Trophoblast cell (in vitro differentiated cells and primary cell): ENCODE data around the gene AXIN2.

Experiments used
- DNase-seq, 2 donors: peaks; one replicate each; pipeline ENCODE4 v3.0.0-alpha.2; 2016
- H2AFZ ChIP-seq: 2 replicates; pipeline ENCODE4 v1.6.1; 2013; ENCODE audit warnings: low read length, moderate library complexity, mild to moderate bottlenecking; ENCODE audit not compliant: insufficient read depth, poor library complexity
- H2AK5ac ChIP-seq: 2 replicates; pipeline ENCODE4 v1.6.1; 2013; ENCODE audit warnings: mild to moderate bottlenecking, low read length
- H2BK120ac ChIP-seq: 2 replicates; pipeline ENCODE4 v1.6.1; 2013; ENCODE audit warnings: low read length, mild to moderate bottlenecking, moderate library complexity; ENCODE audit not compliant: insufficient read depth, poor library complexity
- H2BK12ac ChIP-seq: 2 replicates; pipeline ENCODE4 v1.6.1; 2013; ENCODE audit warnings: mild to moderate bottlenecking, low read length, moderate library complexity
- H2BK5ac ChIP-seq: 2 replicates; pipeline ENCODE4 v1.6.1; 2013; ENCODE audit warnings: low read length, low read depth, moderate library complexity, mild to moderate bottlenecking; ENCODE audit not compliant: poor library complexity
- H3K14ac ChIP-seq: 2 replicates; pipeline ENCODE4 v1.6.1; 2013; ENCODE audit warnings: mild to moderate bottlenecking, low read length
- H3K18ac ChIP-seq: 2 replicates; pipeline ENCODE4 v1.6.1; 2013; ENCODE audit warnings: mild to moderate bottlenecking, low read length
- H3K23ac ChIP-seq: 2 replicates; pipeline ENCODE4 v1.6.1; 2013; ENCODE audit warnings: low read length
- H3K27ac ChIP-seq: 2 replicates; pipeline ENCODE4 v1.5.1; 2013; ENCODE audit warnings: low read depth, mild to moderate bottlenecking, inconsistent platforms, low read length, moderate library complexity
- H3K27me3 ChIP-seq: 2 replicates; pipeline ENCODE4 v1.6.1; 2013; ENCODE audit warnings: inconsistent platforms, mild to moderate bottlenecking, low read length, moderate library complexity; ENCODE audit not compliant: insufficient read depth
- H3K36me3 ChIP-seq, 2 experiments: 1 replicate in 1 of 2; 2 replicates in 1 of 2; pipeline ENCODE4 v1.6.1; 2013; ENCODE audit warnings: low read length in 2 of 2, mild to moderate bottlenecking in 2 of 2, moderate library complexity in 1 of 2; ENCODE audit not compliant: insufficient read depth in 2 of 2, control insufficient read depth in 1 of 2
- H3K4ac ChIP-seq: 2 replicates; pipeline ENCODE4 v1.6.1; 2013; ENCODE audit warnings: low read depth, mild to moderate bottlenecking, low read length, moderate library complexity
- H3K4me1 ChIP-seq, 2 experiments: 1 replicate in 1 of 2; 2 replicates in 1 of 2; pipeline ENCODE4 v1.6.1; 2013; ENCODE audit warnings: low read length in 2 of 2, mild to moderate bottlenecking in 2 of 2, moderate library complexity in 1 of 2; ENCODE audit not compliant: insufficient read depth in 2 of 2, control insufficient read depth in 1 of 2
- H3K4me2 ChIP-seq: 2 replicates; pipeline ENCODE4 v1.6.1; 2013; ENCODE audit warnings: inconsistent platforms, mild to moderate bottlenecking, low read length, moderate library complexity
- H3K4me3 ChIP-seq: 2 replicates; pipeline ENCODE4 v1.5.1; 2013; ENCODE audit warnings: mild to moderate bottlenecking, low read depth, low read length, inconsistent platforms
- H3K79me1 ChIP-seq: one replicate; pipeline ENCODE4 v1.6.1; 2013; ENCODE audit warnings: low read length
- H3K79me2 ChIP-seq: 2 replicates; pipeline ENCODE4 v1.6.1; 2013; ENCODE audit warnings: low read length, mild to moderate bottlenecking; ENCODE audit not compliant: control insufficient read depth, insufficient read depth, poor library complexity
- H3K9ac ChIP-seq: 2 replicates; pipeline ENCODE4 v1.6.1; 2013; ENCODE audit warnings: mild to moderate bottlenecking, low read length
- H3K9me3 ChIP-seq: 2 replicates; pipeline ENCODE4 v1.6.1; 2013; ENCODE audit warnings: low read depth, mild to moderate bottlenecking, control low read depth, inconsistent platforms, low read length; ENCODE audit not compliant: insufficient read depth
- H4K12ac ChIP-seq: 2 replicates; pipeline ENCODE4 v1.6.1; 2013; ENCODE audit warnings: low read depth, mild to moderate bottlenecking, low read length, moderate library complexity
- H4K8ac ChIP-seq: 2 replicates; pipeline ENCODE4 v1.6.1; 2013; ENCODE audit warnings: low read depth, mild to moderate bottlenecking, low read length, moderate library complexity
- H4K91ac ChIP-seq: one replicate; pipeline ENCODE4 v1.6.1; 2013; ENCODE audit warnings: low read depth, mild to moderate bottlenecking, low read length, moderate library complexity
- WGBS: extraction: QIAGEN DNeasy Blood & Tissue Kit; methylation state at CpG from one replicate; pipeline ENCODE4 v1.1.7; 2013; ENCODE audit warnings: missing lambda C conversion rate; ENCODE audit not compliant: insufficient read length, insufficient coverage; ENCODE audit errors: extremely low coverage; 5-methylcytosine and 5-hydroxymethylcytosine counted together

The AXIN2 gene

DNA sequence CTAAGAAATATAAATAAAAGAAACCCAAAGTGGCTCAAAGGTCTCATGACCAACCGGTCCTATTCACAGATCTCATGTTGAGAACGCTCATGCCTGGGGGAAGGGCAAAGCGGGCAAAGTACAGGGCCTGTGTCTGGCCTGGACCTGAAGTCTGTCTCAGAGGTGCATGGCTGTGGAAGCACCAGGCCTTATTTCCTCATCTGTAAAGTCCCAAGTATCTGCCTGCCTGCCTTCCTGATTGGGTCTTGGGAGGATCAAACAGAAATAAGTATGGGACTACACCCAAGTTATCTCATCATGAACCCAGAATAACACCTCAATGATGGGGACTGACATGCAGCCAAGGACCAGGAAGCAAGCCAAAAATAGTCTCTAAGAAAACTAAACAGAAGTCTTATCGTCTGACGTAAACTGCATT lies 14.2 kb downstream of the AXIN2 start:
- H4K91ac ChIP-seq: no peak overlapping the region
- DNase-seq: no peak
- no peak overlapping the region for H3K23ac ChIP-seq
- no peak overlapping the region for H3K4me2 ChIP-seq
- no peaks in the 10 kb centered on the region for H3K79me2 ChIP-seq
- no peak overlapping the region for H4K12ac ChIP-seq
- no peak overlapping the region for H2BK120ac ChIP-seq
- H3K9ac ChIP-seq: no peak overlapping the region
- no peak overlapping the region for H2AK5ac ChIP-seq
- peaks cover 4% of the 10 kb centered on the region for H3K79me1 ChIP-seq
- no peak overlapping the region for H2BK12ac ChIP-seq
- no CpG with 5 or more reads among the region's 5 CpGs for WGBS
- H2AFZ ChIP-seq: no peak overlapping the region
- H3K36me3 ChIP-seq: peaks cover 11 to 21% of the 10 kb centered on the region in 2 experiments
- H3K4me1 ChIP-seq: peaks cover 20 to 25% of the 10 kb centered on the region in 2 experiments
- H3K27me3 ChIP-seq: no peaks in the 10 kb centered on the region
- no peaks in the 10 kb centered on the region for H3K9me3 ChIP-seq
- H3K18ac ChIP-seq: no peak overlapping the region
- no peak overlapping the region for H3K4me3 ChIP-seq
- H4K8ac ChIP-seq: no peak overlapping the region
- no peak overlapping the region for H3K4ac ChIP-seq
- H2BK5ac ChIP-seq: no peak overlapping the region
- no peak overlapping the region for H3K27ac ChIP-seq
- H3K14ac ChIP-seq: no peak overlapping the region

DNA sequence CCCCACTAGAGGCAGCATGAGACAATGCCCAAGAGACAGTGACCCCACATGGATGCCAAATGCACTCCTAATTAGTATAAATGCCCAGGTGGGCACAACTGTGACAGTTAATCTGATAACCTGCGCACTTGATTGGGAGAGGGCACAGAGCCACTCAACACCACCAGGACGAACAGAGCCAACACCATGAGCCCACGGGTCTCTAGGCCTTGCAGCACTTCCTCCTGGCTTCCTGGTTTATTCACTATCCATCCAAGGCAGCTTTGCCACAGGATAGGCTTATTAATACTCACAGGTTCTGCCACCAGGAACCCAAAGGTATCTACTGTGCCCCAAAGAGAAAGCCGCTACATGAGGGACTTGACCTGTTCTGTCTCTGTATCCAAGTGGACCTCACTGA lies 14.9 kb downstream of the AXIN2 start:
- Histone ChIP-seq H3K27me3 (no peaks in the 10 kb centered on the region), H3K18ac (no peak overlapping the region), H2BK5ac (no peak overlapping the region), H2AFZ (no peak overlapping the region), H4K8ac (no peak overlapping the region), H3K79me2 (no peaks in the 10 kb centered on the region), H3K79me1 (peaks cover 4% of the 10 kb centered on the region), H2BK120ac (no peak overlapping the region), H3K36me3 (peaks cover 10 to 21% of the 10 kb centered on the region in 2 experiments), H4K12ac (no peak overlapping the region), H3K14ac (no peak overlapping the region), H3K4ac (no peak overlapping the region), H3K4me2 (no peak overlapping the region), H3K4me1 (peaks cover 20 to 25% of the 10 kb centered on the region in 2 experiments), H3K9me3 (no peaks in the 10 kb centered on the region), H3K9ac (no peak overlapping the region), H3K27ac (no peak overlapping the region), H3K4me3 (no peak overlapping the region), H3K23ac (no peak overlapping the region), H2BK12ac (no peak overlapping the region), H2AK5ac (no peak overlapping the region), H4K91ac (no peak overlapping the region)
- DNase-seq: no peak
- WGBS: no CpG with 5 or more reads among the region's 4 CpGs

DNA sequence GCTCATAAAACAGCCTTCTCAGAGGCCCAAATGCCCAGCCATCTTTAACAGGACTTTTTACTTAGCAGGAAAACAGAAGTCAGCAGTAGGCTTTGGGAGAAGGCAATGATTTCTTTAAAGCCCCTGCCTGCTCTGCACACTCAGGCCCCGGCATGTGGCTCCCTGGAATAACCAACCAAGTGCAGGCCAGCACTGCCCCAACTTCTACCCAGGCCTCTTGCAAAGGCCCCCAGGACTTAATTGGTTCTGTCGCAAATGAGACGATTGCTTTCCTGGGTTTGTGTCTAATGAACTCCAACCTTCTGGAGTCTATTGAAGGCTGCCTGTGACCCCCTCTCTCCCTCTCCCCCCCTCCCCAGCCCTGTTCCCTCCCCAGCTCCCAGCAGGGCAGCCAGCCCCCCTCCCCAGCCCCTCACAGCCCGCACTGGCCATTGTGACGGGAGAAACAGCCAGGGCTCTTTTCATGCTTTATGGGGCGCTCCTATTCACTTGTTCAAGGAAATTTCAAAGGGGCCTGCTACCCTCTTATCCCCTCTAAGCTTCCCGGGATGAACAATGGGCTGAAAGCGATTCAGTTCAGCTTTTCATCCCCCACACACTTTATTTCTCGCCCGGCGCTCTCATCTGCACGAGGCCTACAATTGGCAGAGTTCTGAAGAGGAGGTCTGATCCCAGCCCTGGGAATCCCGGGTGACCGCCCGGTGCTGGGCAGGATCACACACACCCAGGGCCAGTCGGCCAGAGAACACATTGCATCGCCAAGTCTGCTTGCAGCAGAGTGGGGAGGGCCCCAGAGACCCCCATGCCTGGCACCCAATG lies 15.5 kb downstream of the AXIN2 start:
- Histone ChIP-seq H3K4me3 (no peak overlapping the region), H3K4me2 (no peak overlapping the region), H4K91ac (no peak overlapping the region), H3K4me1 (peaks cover 17 to 20% of the 10 kb centered on the region in 2 experiments), H3K27me3 (no peaks in the 10 kb centered on the region), H3K23ac (no peak overlapping the region), H3K79me1 (peaks cover 4% of the 10 kb centered on the region), H4K12ac (no peak overlapping the region), H3K79me2 (no peaks in the 10 kb centered on the region), H3K18ac (no peak overlapping the region), H3K27ac (no peak overlapping the region), H3K4ac (no peak overlapping the region), H2BK12ac (no peak overlapping the region), H2BK120ac (no peak overlapping the region), H2AFZ (no peak overlapping the region), H2BK5ac (no peak overlapping the region), H2AK5ac (no peak overlapping the region), H3K14ac (no peak overlapping the region), H3K36me3 (peaks cover 10 to 26% of the 10 kb centered on the region in 2 experiments), H3K9ac (no peak overlapping the region), H4K8ac (no peak overlapping the region), H3K9me3 (no peaks in the 10 kb centered on the region)
- no peak for DNase-seq
- no CpG with 5 or more reads among the region's 17 CpGs for WGBS

DNA sequence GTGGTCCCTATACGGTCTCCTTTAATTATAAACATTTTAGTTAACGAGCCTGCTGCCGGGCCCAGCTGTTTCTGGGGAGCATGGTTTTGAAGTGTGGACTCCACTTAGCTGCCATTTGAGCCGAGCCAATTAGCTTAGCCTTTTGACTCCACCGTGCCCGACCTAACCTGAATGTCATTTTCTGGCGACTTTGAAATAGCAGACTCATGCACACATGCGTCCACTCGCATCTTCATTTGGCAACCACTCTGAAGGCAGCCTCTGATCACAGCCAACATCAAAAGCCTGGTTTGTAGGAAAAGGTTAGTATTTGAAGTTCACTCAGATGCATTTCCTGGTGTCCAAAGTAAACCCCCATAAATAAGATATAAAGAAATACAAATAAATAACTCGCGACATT lies 16.8 kb downstream of the AXIN2 start:
- Histone ChIP-seq H3K4ac (no peak overlapping the region), H3K4me3 (no peak overlapping the region), H3K4me2 (no peak overlapping the region), H3K18ac (no peak overlapping the region), H4K8ac (no peak overlapping the region), H3K23ac (no peak overlapping the region), H2AK5ac (no peak overlapping the region), H3K9ac (no peak overlapping the region), H2BK5ac (no peak overlapping the region), H3K14ac (no peak overlapping the region), H3K9me3 (no peaks in the 10 kb centered on the region), H3K79me1 (peaks cover 4% of the 10 kb centered on the region), H3K27me3 (no peaks in the 10 kb centered on the region), H4K12ac (no peak overlapping the region), H4K91ac (no peak overlapping the region), H3K27ac (no peak overlapping the region), H3K36me3 (peaks cover 10 to 30% of the 10 kb centered on the region in 2 experiments), H3K79me2 (no peaks in the 10 kb centered on the region), H3K4me1 (peaks cover 8 to 10% of the 10 kb centered on the region in 2 experiments), H2AFZ (no peak overlapping the region), H2BK120ac (no peak overlapping the region), H2BK12ac (no peak overlapping the region)
- DNase-seq: no peak
- WGBS: no CpG with 5 or more reads among the region's 11 CpGs
